ENCODE data around the gene CFAP43.

CFAP43 gene

DNA sequence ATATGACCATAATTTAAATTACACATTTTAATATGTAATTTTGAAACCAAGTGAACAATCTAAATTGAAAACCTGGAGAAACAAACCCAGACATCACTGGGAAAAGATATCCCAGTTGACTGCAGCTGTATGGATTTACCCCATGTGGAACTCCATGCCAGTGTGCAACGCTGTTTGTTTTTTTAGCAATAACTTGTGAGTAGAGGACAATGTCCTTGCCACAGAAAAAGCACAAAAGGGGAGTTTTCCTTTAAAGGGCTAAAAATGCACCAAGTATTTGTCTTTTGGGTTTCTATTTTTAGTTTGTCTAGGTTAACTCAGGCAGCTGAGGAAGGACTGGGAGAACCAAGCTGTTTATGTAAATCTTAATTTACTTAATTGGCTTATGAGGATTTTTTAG lies 131.4 kb downstream of the CFAP43 start:
- no peak for DNase-seq (ENCODE audit: low spot score)
- TF ChIP-seq, protein P1, sequence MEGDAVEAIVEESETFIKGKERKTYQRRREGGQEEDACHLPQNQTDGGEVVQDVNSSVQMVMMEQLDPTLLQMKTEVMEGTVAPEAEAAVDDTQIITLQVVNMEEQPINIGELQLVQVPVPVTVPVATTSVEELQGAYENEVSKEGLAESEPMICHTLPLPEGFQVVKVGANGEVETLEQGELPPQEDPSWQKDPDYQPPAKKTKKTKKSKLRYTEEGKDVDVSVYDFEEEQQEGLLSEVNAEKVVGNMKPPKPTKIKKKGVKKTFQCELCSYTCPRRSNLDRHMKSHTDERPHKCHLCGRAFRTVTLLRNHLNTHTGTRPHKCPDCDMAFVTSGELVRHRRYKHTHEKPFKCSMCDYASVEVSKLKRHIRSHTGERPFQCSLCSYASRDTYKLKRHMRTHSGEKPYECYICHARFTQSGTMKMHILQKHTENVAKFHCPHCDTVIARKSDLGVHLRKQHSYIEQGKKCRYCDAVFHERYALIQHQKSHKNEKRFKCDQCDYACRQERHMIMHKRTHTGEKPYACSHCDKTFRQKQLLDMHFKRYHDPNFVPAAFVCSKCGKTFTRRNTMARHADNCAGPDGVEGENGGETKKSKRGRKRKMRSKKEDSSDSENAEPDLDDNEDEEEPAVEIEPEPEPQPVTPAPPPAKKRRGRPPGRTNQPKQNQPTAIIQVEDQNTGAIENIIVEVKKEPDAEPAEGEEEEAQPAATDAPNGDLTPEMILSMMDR (IDR thresholded peaks at IDR 0.05; ENCODE audit: borderline replicate concordance, control extremely low read depth, extremely low read depth, insufficient read depth, missing control alignments): no peak
- in situ Hi-C loops (cut with MboI; ENCODE audit: low sequenced_read_pairs, unreplicated experiment): no loop called here

DNA sequence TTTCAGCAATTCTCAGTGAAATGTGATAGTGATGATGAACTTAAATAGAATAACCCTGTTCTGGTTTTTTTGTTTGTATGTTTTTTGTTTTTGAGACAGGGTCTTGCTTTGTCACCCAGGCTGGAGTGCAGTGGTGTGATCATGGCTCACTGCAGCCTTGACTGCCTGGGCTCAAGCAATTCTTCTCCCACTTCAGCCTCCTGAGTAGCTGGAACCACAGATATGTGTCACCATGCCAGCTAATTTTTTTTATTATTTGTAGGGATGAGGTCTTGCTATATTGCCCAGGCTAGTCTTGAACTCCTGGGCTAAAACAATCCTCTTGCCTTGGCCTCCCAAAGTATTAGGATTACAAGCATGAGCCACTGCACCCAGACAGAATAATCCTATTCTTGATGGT lies 132.2 kb downstream of the CFAP43 start:
- DNase-seq (ENCODE audit: low spot score): no peak
- TF ChIP-seq, protein P1 (IDR thresholded peaks at IDR 0.05; ENCODE audit: borderline replicate concordance, control extremely low read depth, extremely low read depth, insufficient read depth, missing control alignments): no peak
- in situ Hi-C loops (cut with MboI; ENCODE audit: low sequenced_read_pairs, unreplicated experiment): no loop called here

DNA sequence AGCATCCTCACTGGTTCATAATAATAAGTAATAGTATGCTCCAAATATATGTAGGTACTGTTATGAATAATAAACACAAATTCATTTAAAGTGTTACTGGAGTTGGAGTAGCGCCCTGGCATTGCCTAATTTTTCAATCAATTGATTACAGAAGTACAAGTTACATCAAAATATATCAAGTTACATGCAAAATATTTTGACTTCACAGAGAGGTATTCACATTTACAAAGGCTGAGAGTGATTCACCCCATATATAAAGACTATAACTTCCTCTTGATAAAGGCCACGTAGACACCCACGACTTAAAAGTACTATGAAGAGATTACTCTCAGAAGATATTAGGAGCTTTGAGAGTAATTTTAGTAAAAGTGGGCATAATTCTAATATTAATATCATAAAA lies 132.9 kb downstream of the CFAP43 start:
- no peak for DNase-seq (ENCODE audit: low spot score)
- in situ Hi-C loops (cut with MboI; ENCODE audit: low sequenced_read_pairs, unreplicated experiment): no loop called here
- TF ChIP-seq, protein P1 (IDR thresholded peaks at IDR 0.05; ENCODE audit: borderline replicate concordance, control extremely low read depth, extremely low read depth, insufficient read depth, missing control alignments): no peak

DNA sequence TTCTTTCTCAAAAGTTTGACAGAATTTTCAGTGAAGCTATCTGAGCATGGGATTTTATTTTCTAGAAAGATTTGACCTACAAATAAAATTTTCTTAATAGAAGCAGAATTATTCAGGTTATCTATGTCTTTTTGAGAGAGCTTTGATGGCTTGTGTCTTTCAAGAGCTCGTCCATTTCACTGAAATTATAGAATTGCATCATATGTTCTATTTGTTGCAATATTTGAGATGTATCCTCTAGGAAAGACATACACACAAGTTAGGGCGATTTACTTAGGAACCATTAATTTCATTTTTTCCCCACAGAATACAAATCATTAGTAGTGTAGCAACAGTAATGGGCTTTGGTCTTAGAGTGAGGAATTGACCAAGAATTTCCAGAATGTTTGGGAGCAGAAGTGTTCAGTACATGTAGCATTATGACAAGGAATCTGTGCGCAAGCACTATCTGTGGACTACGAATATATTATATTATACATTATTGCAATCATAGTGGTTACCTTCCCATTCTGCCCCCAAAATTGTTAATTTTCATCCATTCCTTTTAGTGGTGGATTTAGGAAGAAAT lies 133.7 kb downstream of the CFAP43 start:
- no peak for DNase-seq (ENCODE audit: low spot score)
- in situ Hi-C loops (cut with MboI; ENCODE audit: low sequenced_read_pairs, unreplicated experiment): no loop called here
- TF ChIP-seq, protein P1 (IDR thresholded peaks at IDR 0.05; ENCODE audit: borderline replicate concordance, control extremely low read depth, extremely low read depth, insufficient read depth, missing control alignments): no peak

DNA sequence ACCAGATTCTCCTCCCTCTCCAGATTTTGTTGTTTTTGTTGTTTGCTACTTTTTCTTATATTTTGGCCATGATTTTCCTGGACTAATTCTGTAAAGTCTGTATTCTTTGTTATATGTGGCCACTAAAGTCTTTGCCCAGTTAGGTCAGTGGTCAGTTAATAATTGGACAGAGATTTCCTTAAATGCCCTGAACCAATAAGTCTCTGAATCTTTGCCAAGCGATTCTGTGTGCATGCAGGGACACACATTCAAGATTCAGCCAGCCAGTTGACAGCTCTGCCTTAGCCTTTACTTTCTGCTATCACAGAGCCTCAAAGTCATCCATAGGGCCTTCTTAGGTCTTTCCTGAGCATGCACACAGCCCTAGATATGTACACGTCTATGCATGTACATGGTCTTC lies 135.5 kb downstream of the CFAP43 start:
- in situ Hi-C loops (cut with MboI; ENCODE audit: low sequenced_read_pairs, unreplicated experiment): no loop called here
- TF ChIP-seq, protein P1 (IDR thresholded peaks at IDR 0.05; ENCODE audit: borderline replicate concordance, control extremely low read depth, extremely low read depth, insufficient read depth, missing control alignments): no peak
- DNase-seq (ENCODE audit: low spot score): no peak

DNA sequence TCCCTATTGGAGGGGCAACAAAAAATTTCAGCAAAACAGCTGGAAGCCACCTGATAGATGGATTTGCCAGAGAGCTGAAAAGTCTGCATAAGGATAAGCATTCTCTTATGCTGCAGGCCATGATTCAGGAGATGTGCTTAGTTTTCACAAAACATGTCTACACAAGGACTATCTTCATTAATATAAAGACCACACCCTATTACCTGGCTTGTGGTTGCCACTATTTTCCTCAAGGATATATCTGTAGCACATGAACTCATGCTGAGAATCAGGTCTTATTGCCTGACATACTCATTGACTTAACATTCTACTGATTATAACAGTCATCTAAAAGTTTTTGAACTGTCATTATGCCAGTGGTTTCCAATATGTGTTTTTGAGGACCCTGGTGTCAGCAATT lies 139.4 kb downstream of the CFAP43 start:
- DNase-seq (ENCODE audit: low spot score): no peak
- TF ChIP-seq, protein P1 (IDR thresholded peaks at IDR 0.05; ENCODE audit: borderline replicate concordance, control extremely low read depth, extremely low read depth, insufficient read depth, missing control alignments): no peak
- in situ Hi-C loops (cut with MboI; ENCODE audit: low sequenced_read_pairs, unreplicated experiment): no loop called here

Measured in GM13976 (cell line).